Urinary bladder (tissue), 4 donors: ENCODE results near the gene PLK5. TPM values are rescaled to one million over a fixed set of nuclear protein-coding genes. Genes with fewer than 3 reads are reported as not detected.
"Not testable (repeated sequence)": the region's sequence is repeated elsewhere in the genome, so short reads cannot be mapped to it uniquely, and the experiment has no call there.

ENCODE experiments used
- DNase-seq: peaks from one replicate; pipeline ENCODE4 v3.0.0-alpha.2; 2015; ENCODE audit errors: extremely low spot score
- H3K27ac ChIP-seq: one replicate; pipeline ENCODE4 v1.5.1; 2013; ENCODE audit warnings: low read depth, mild to moderate bottlenecking, moderate library complexity
- H3K36me3 ChIP-seq: one replicate; pipeline ENCODE4 v1.6.1; 2013; ENCODE audit warnings: mild to moderate bottlenecking, moderate library complexity; ENCODE audit not compliant: insufficient read depth
- H3K4me1 ChIP-seq: one replicate; pipeline ENCODE4 v1.6.1; 2013; ENCODE audit warnings: mild to moderate bottlenecking, moderate library complexity; ENCODE audit not compliant: insufficient read depth
- H3K4me3 ChIP-seq: one replicate; pipeline ENCODE4 v1.5.1; 2013; ENCODE audit warnings: low read depth, low read length
- WGBS: extraction: QIAGEN DNeasy Blood & Tissue Kit; methylation state at CpG from one replicate; pipeline ENCODE4 v1.1.7; 2013; 5-methylcytosine and 5-hydroxymethylcytosine counted together
- polyA plus RNA-seq: library from polyadenylated mRNA; stranded (reverse); fragments of 200-250 nt; gene quantifications from one replicate; pipeline ENCODE4 v1.2.3, GENCODE V29; 2013
- total RNA-seq: library from RNA; depleted of rRNA; stranded (reverse); fragments of >200 nt; gene quantifications from one replicate; pipeline ENCODE4 v1.2.3, GENCODE V29; 2014
- donor health status: healthy with polysubstance abuse.
- donor health status: healthy.

PLK5 gene
- total and polyA plus RNA-seq, 2 donors: 0.37 to 2.3 TPM

GRCh38 chr19:1496714-1497577 is 26.9 kb upstream of the PLK5 start:
- Histone ChIP-seq H3K4me1 (no peaks in the 10 kb centered on the region), H3K36me3 (no peaks in the 10 kb centered on the region), H3K4me3 (no peak overlapping the region), H3K27ac (no peak overlapping the region)
- DNase-seq: no peak
- WGBS: 66% methylated on average over 39 of the region's 39 CpGs

- 80% methylated on average over 25 of the region's 25 CpGs for WGBS
- no peak for DNase-seq
- Histone ChIP-seq H3K36me3 (no peaks in the 10 kb centered on the region), H3K27ac (no peak overlapping the region), H3K4me3 (no peak overlapping the region), H3K4me1 (no peaks in the 10 kb centered on the region)
Measured at GRCh38 chr19:1497578-1498235, 26.2 kb upstream of the PLK5 start.

GRCh38 chr19:1499231-1499630 is 24.6 kb upstream of the PLK5 start:
- not testable (repeated sequence) for H3K4me1 ChIP-seq, H3K4me3 ChIP-seq, H3K36me3 ChIP-seq, H3K27ac ChIP-seq, DNase-seq
- WGBS: 88% methylated on average over 19 of the region's 34 CpGs

- no peak overlapping the region for H3K27ac ChIP-seq
Measured at GRCh38 chr19:1501200-1501595, 22.7 kb upstream of the PLK5 start.

GRCh38 chr19:1502433-1503088 is 21.3 kb upstream of the PLK5 start:
- Histone ChIP-seq H3K4me1 (no peaks in the 10 kb centered on the region), H3K36me3 (no peaks in the 10 kb centered on the region), H3K4me3 (no peak overlapping the region), H3K27ac (no peak overlapping the region)
- no peak for DNase-seq
- 48% methylated on average over 14 of the region's 14 CpGs for WGBS

More at GRCh38 chr19:1501200-1501595, 22.7 kb upstream of the PLK5 start:
- H3K36me3 ChIP-seq: no peaks in the 10 kb centered on the region
- H3K4me1 ChIP-seq: no peaks in the 10 kb centered on the region
- H3K4me3 ChIP-seq: no peak overlapping the region
- DNase-seq: no peak
- 71% methylated on average over 9 of the region's 9 CpGs for WGBS

GRCh38 chr19:1503089-1503924 is 20.6 kb upstream of the PLK5 start:
- H3K36me3 ChIP-seq: no peaks in the 10 kb centered on the region
- H3K27ac ChIP-seq: no peak overlapping the region
- no peaks in the 10 kb centered on the region for H3K4me1 ChIP-seq
- no peak overlapping the region for H3K4me3 ChIP-seq
- WGBS: 6% methylated on average over 49 of the region's 49 CpGs
- no peak for DNase-seq

GRCh38 chr19:1503925-1504773 is 19.7 kb upstream of the PLK5 start:
- Histone ChIP-seq H3K4me1 (no peaks in the 10 kb centered on the region), H3K36me3 (no peaks in the 10 kb centered on the region), H3K27ac (no peak overlapping the region), H3K4me3 (no peak overlapping the region)
- WGBS: 65% methylated on average over 23 of the region's 23 CpGs
- no peak for DNase-seq

GRCh38 chr19:1505012-1505411 is 18.9 kb upstream of the PLK5 start:
- 79% methylated on average over 8 of the region's 8 CpGs for WGBS

GRCh38 chr19:1505991-1506881 is 17.6 kb upstream of the PLK5 start:
- Histone ChIP-seq H3K4me1 (no peaks in the 10 kb centered on the region), H3K4me3 (no peak overlapping the region), H3K27ac (no peak overlapping the region), H3K36me3 (no peaks in the 10 kb centered on the region)
- no peak for DNase-seq
- WGBS: 91% methylated on average over 45 of the region's 45 CpGs

More at GRCh38 chr19:1505012-1505411, 18.9 kb upstream of the PLK5 start:
- DNase-seq: no peak
- H3K4me1 ChIP-seq: no peaks in the 10 kb centered on the region
- no peak overlapping the region for H3K27ac ChIP-seq
- H3K36me3 ChIP-seq: no peaks in the 10 kb centered on the region
- no peak overlapping the region for H3K4me3 ChIP-seq

GRCh38 chr19:1507192-1507660 is 16.7 kb upstream of the PLK5 start:
- DNase-seq: no peak
- Histone ChIP-seq H3K4me1 (no peaks in the 10 kb centered on the region), H3K36me3 (no peaks in the 10 kb centered on the region), H3K4me3 (no peak overlapping the region), H3K27ac (no peak overlapping the region)
- 63% methylated on average over 23 of the region's 23 CpGs for whole genome bisulfite sequencing

- Histone ChIP-seq H3K4me1 (peaks cover 2% of the 10 kb centered on the region), H3K36me3 (no peaks in the 10 kb centered on the region), H3K4me3 (peak overlapping the region; percentile 24), H3K27ac (no peak overlapping the region)
- DNase-seq: peak; percentile 93
- WGBS: 1% methylated on average over 46 of the region's 46 CpGs
Measured at GRCh38 chr19:1507763-1508506, 15.9 kb upstream of the PLK5 start.
